Parathyroid adenoma (tissue), 2 donors: Measurements from ENCODE around the gene SHOX.

Source experiments
- H2AFZ ChIP-seq: fragments of 300-600 bp; sonication (generic); one replicate; pipeline ENCODE4 v1.7.0; 2017; ENCODE audit warnings: antibody characterized with exemption, mild to moderate bottlenecking
- H3K27ac ChIP-seq: fragments of 300-600 bp; sonication (generic); one replicate; pipeline ENCODE4 v1.7.0; 2017
- H3K27me3 ChIP-seq: fragments of 300-600 bp; sonication (generic); one replicate; pipeline ENCODE4 v1.7.0; 2017; ENCODE audit warnings: low read length; ENCODE audit not compliant: control insufficient read depth, insufficient read depth
- H3K36me3 ChIP-seq: fragments of 300-600 bp; sonication (generic); one replicate; pipeline ENCODE4 v1.7.0; 2017; ENCODE audit warnings: low read length; ENCODE audit not compliant: control insufficient read depth, insufficient read depth
- H3K4me1 ChIP-seq: fragments of 300-600 bp; sonication (generic); one replicate; pipeline ENCODE4 v1.7.0; 2017; ENCODE audit warnings: control low read depth
- H3K4me2 ChIP-seq: fragments of 300-600 bp; sonication (generic); one replicate; pipeline ENCODE4 v1.7.0; 2017; ENCODE audit warnings: low read length
- H3K4me3 ChIP-seq: fragments of 300-600 bp; sonication (generic); one replicate; pipeline ENCODE4 v1.7.0; 2017; ENCODE audit warnings: low read depth, low read length
- H3K79me2 ChIP-seq: fragments of 300-600 bp; sonication (generic); one replicate; pipeline ENCODE4 v1.7.0; 2017; ENCODE audit warnings: control low read depth
- H3K9ac ChIP-seq: fragments of 300-600 bp; sonication (generic); one replicate; pipeline ENCODE4 v1.7.0; 2017; ENCODE audit warnings: mild to moderate bottlenecking
- H3K9me3 ChIP-seq: fragments of 300-600 bp; sonication (generic); one replicate; pipeline ENCODE4 v1.7.0; 2017; ENCODE audit warnings: low read length; ENCODE audit not compliant: control insufficient read depth
- TF ChIP-seq, protein P1 (sequence below): fragments of 300-600 bp; sonication (generic); IDR thresholded peaks from one replicate; pipeline ENCODE4 v1.7.0; 2017; ENCODE audit warnings: antibody characterized with exemption, mild to moderate bottlenecking
- donor health status: primary hyperparathyroidism.

The SHOX gene

DNA sequence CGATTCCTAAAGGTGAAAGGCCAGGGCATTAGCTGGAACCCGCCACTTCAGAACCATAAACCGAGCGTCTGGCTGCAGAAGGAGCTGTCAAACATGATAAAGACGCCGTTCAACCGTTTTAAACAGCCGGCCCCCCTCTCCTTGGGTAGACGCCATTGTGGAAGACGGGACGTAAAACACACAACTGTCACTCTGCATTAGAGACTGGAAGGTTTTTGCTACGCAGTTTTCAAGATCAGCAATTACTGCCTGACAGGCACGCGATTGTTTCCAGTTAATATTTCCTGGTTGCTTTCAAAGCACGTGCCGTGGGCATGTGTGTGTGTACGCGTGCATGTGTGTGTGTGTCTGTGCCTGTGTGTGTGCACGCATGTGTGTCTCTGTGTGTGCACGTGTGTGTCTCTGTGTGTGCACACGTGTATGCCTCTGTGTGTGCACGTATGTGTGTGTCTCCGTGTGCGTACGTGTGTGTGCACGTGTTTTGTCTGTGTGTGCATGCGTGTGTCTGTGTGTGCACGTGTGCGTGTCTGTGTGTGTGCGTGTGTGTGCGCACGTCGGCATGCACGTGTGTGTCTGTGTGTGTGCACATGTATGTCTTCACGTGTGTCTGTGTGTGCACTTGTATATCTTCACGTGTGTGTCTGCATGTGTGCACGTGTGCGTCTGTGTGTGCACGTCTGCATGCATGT, 48.8 kb downstream of the SHOX start:
- Histone ChIP-seq H3K4me2 (no peak overlapping the region), H3K9me3 (no peaks in the 10 kb centered on the region), H3K4me3 (no peak overlapping the region), H3K79me2 (no peaks in the 10 kb centered on the region), H2AFZ (no peak overlapping the region), H3K36me3 (no peaks in the 10 kb centered on the region), H3K9ac (no peak overlapping the region), H3K4me1 (no peaks in the 10 kb centered on the region), H3K27me3 (no peaks in the 10 kb centered on the region), H3K27ac (no peak overlapping the region)
- TF ChIP-seq, protein P1, sequence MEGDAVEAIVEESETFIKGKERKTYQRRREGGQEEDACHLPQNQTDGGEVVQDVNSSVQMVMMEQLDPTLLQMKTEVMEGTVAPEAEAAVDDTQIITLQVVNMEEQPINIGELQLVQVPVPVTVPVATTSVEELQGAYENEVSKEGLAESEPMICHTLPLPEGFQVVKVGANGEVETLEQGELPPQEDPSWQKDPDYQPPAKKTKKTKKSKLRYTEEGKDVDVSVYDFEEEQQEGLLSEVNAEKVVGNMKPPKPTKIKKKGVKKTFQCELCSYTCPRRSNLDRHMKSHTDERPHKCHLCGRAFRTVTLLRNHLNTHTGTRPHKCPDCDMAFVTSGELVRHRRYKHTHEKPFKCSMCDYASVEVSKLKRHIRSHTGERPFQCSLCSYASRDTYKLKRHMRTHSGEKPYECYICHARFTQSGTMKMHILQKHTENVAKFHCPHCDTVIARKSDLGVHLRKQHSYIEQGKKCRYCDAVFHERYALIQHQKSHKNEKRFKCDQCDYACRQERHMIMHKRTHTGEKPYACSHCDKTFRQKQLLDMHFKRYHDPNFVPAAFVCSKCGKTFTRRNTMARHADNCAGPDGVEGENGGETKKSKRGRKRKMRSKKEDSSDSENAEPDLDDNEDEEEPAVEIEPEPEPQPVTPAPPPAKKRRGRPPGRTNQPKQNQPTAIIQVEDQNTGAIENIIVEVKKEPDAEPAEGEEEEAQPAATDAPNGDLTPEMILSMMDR = no peak

DNA sequence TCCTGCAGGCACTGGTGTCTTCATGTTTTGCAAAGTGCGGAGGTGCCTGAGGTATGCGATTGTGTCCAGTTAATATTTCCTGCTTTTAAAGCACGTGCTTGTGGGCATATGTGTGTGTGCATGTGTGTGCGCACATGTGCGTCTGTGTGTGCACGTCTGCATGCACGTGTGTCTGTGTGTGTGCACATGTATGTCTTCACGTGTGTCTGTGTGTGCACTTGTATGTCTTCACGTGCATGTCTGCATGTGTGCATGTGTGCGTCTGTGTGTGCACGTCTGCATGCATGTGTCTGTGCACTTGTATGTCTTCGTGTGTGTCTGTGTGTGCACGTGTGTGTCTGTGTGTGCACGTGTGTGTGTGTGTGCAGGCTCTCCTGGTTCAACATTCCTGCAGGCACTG, 49.5 kb downstream of the SHOX start:
- Histone ChIP-seq H3K4me2 (no peak overlapping the region), H3K27ac (no peak overlapping the region), H3K9me3 (no peaks in the 10 kb centered on the region), H3K79me2 (no peaks in the 10 kb centered on the region), H3K4me3 (no peak overlapping the region), H3K36me3 (no peaks in the 10 kb centered on the region), H2AFZ (no peak overlapping the region), H3K27me3 (no peaks in the 10 kb centered on the region), H3K9ac (no peak overlapping the region), H3K4me1 (no peaks in the 10 kb centered on the region)
- TF ChIP-seq, protein P1 = no peak

DNA sequence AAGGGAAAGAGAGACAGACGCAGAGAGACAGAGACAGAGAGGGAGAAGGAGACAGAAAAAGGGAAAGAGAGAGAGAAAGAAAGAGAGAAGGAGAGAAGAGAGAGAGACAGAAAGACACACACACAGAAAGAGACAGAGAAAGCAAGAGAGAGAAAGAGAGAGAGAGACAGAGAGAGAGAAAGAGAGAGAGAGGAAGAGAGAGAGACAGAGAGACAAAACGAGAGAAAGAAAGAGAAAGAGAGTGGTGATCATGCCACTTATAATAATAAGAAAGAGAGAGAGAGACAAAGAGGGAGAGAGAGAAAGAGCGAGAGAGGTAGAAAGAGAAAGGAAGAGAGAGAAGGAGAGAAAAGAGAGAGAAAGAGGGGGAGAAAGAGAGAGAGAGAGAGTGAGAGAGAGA, 51.4 kb downstream of the SHOX start:
- Histone ChIP-seq H3K4me2 (no peak overlapping the region), H3K9ac (no peak overlapping the region), H3K27ac (no peak overlapping the region), H3K4me1 (no peaks in the 10 kb centered on the region), H3K9me3 (no peaks in the 10 kb centered on the region), H3K79me2 (no peaks in the 10 kb centered on the region), H3K27me3 (no peaks in the 10 kb centered on the region), H3K4me3 (no peak overlapping the region), H3K36me3 (no peaks in the 10 kb centered on the region), H2AFZ (no peak overlapping the region)
- TF ChIP-seq, protein P1 = no peak

DNA sequence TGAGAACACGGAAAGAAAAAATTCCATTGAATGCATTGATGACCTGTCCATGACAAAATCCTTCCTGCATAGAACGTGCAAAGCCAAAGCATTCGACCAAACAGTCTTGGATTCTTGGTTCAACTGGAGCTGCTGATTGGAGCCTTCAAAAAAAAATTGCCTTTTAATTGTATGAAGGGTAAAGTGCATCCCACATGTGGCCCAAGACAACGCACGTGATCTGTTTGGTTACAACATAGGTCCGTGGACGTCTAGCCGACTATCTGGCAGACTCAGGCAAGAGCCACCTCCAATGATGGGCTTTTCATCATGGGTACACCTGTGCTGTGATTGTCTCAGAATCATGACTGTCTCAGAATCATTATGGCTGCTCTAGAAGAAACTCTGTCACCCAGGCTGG, 52.3 kb downstream of the SHOX start:
- H2AFZ ChIP-seq = no peak overlapping the region
- H3K27ac ChIP-seq = no peak overlapping the region
- no peak overlapping the region for H3K4me2 ChIP-seq
- no peaks in the 10 kb centered on the region for H3K27me3 ChIP-seq
- no peaks in the 10 kb centered on the region for H3K36me3 ChIP-seq
- no peaks in the 10 kb centered on the region for H3K4me1 ChIP-seq
- no peak overlapping the region for H3K9ac ChIP-seq
- H3K4me3 ChIP-seq = no peak overlapping the region
- no peaks in the 10 kb centered on the region for H3K9me3 ChIP-seq
- no peaks in the 10 kb centered on the region for H3K79me2 ChIP-seq
- TF ChIP-seq, protein P1 = no peak

DNA sequence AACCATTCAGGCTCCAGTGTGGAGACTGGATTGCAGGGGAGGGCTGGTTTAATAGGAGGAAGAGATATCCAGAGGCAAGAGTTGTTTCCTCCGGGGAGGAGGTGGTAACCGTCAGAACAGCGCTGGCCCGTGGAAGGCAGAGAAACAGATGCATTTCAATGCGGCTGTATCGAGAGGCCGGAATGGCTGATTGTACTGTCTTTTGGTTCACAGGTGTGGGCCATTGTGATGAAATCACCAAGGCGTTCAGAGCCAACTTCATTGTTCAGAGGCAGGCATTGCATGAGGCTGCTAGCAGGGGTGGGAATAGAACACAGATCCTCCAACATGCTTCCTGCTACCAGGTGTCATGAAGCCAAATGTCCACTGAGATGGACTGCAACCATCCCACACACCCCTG, 53.0 kb downstream of the SHOX start:
- TF ChIP-seq, protein P1 = no peak
- Histone ChIP-seq H3K36me3 (no peaks in the 10 kb centered on the region), H3K4me1 (no peaks in the 10 kb centered on the region), H3K4me3 (no peak overlapping the region), H3K4me2 (no peak overlapping the region), H3K9me3 (no peaks in the 10 kb centered on the region), H2AFZ (no peak overlapping the region), H3K27me3 (no peaks in the 10 kb centered on the region), H3K9ac (no peak overlapping the region), H3K27ac (no peak overlapping the region), H3K79me2 (no peaks in the 10 kb centered on the region)
